Ascending aorta (tissue), 2 donors: Measurements from ENCODE around the gene TRAF3IP3. TPM values are rescaled to one million over a fixed set of nuclear protein-coding genes. Genes with fewer than 3 reads are reported as not detected.

Source experiments
- DNase-seq, 2 donors: peaks; one replicate each; pipeline ENCODE4 v3.0.0-alpha.2; 2019; ENCODE audit warnings: low spot score in 2 of 2
- H3K27ac ChIP-seq, 2 donors: fragments of 200-600 bp; sonication (generic); one replicate each; pipeline ENCODE4 v1.5.1; 2016 to 2017; ENCODE audit warnings: mild to moderate bottlenecking in 1 of 2
- H3K27me3 ChIP-seq: fragments of 200-600 bp; sonication (generic); one replicate; pipeline ENCODE4 v1.5.1; 2017
- H3K36me3 ChIP-seq, 2 donors: fragments of 200-600 bp; sonication (generic); one replicate each; pipeline ENCODE4 v1.5.1; 2016
- H3K4me1 ChIP-seq, 2 donors: fragments of 200-600 bp; sonication (generic); one replicate each; pipeline ENCODE4 v1.5.1; 2016 to 2017; ENCODE audit warnings: mild to moderate bottlenecking in 1 of 2
- H3K4me3 ChIP-seq, 2 donors: fragments of 200-600 bp; sonication (generic); one replicate each; pipeline ENCODE4 v1.5.1; 2016 to 2017; ENCODE audit warnings: mild to moderate bottlenecking in 1 of 2
- H3K9me3 ChIP-seq, 2 donors: fragments of 200-600 bp; sonication (generic); one replicate each; pipeline ENCODE4 v1.5.1; 2016
- CTCF ChIP-seq, 3 experiments: fragments of 200-600 bp in 2 of 3; fragments of 450-650 bp in 1 of 3; sonication (generic) in 2 of 3; IDR thresholded peaks; one replicate each; pipeline ENCODE4 v1.5.1; 2016 to 2019; ENCODE audit warnings: antibody characterized with exemption in 3 of 3, mild to moderate bottlenecking in 1 of 3, moderate library complexity in 1 of 3
- intact Hi-C: fragments of 100-400 bp; cut with DNase I; formaldehyde crosslinking; loops from one replicate; pipeline ENCODE4 v1.15.1; 2023
- total RNA-seq: library from RNA; depleted of rRNA; stranded (reverse); fragments of >200 nt; gene quantifications from one replicate; pipeline ENCODE4 v1.1.0, GENCODE V29; 2016

The TRAF3IP3 gene
- total RNA-seq, 1 donor from 2014 or later, result not detected

- intact Hi-C loops, result no loop called here
- no peak for DNase-seq
- Histone ChIP-seq H3K27me3 (no peaks in the 10 kb centered on the region), H3K36me3 (no peaks in the 10 kb centered on the region), H3K4me1 (peaks cover 0 to 7% of the 10 kb centered on the region in 2 donors), H3K4me3 (no peak overlapping the region), H3K27ac (no peak overlapping the region), H3K9me3 (no peaks in the 10 kb centered on the region)
- TF ChIP-seq CTCF (IDR thresholded peaks at IDR 0.05), result no peak
These were observed 18.7 kb downstream of the TRAF3IP3 start for GRCh38 chr1:209774592-209774991.

DNA sequence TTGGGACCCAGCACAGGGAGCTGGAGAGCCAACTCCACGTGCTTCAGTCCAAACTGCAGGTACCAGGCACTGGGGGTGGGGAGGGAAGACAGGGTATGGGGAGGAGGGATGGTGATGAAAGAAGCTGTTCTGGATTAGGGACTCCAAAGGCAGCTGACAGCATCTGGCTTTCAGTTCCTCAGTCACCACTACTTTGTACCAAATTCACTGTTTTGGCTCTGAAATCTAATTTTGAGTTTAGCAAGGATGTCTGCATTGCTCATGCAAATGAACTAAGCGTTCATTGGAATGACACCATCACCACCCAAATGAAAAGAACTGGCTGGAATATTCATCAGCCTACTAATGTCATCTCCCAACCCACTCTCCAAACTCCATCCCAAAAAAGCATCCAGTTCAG is 19.8 kb downstream of the TRAF3IP3 start:
- H3K27me3 ChIP-seq, result no peaks in the 10 kb centered on the region
- H3K4me3 ChIP-seq, result no peak overlapping the region
- no peak for TF ChIP-seq CTCF (IDR thresholded peaks at IDR 0.05)
- no peaks in the 10 kb centered on the region for H3K36me3 ChIP-seq
- no peak overlapping the region for H3K27ac ChIP-seq
- DNase-seq, result no peak
- intact Hi-C loops, result no loop called here
- H3K4me1 ChIP-seq, result no peaks in the 10 kb centered on the region
- no peaks in the 10 kb centered on the region for H3K9me3 ChIP-seq

GRCh38 chr1:209777587-209777986 is 21.7 kb downstream of the TRAF3IP3 start:
- Histone ChIP-seq H3K27me3 (no peaks in the 10 kb centered on the region), H3K9me3 (no peaks in the 10 kb centered on the region), H3K4me1 (no peaks in the 10 kb centered on the region), H3K36me3 (no peaks in the 10 kb centered on the region), H3K27ac (no peak overlapping the region), H3K4me3 (no peak overlapping the region)
- no peak for DNase-seq
- no peak for TF ChIP-seq CTCF (IDR thresholded peaks at IDR 0.05)
- intact Hi-C loops, result no loop called here

DNA sequence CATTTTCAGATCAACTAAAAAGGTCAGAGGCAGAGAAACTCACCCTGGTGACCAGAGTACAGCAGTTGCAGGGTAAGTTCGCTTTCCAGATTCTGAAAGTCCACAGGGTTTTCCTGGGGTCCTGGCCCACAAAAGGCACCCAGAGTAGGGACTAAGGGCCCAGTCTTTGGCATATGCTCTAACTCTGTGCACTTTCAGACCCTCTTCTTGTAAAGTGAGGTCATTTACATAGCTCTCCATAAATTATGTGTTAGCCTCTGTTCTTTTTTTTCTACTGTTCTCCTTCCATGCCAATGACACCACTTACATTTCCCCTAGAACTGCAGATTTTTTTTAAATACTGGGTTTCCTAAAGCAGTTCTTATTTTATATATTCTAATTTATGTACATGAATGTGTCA is 22.2 kb downstream of the TRAF3IP3 start:
- Histone ChIP-seq H3K27me3 (no peaks in the 10 kb centered on the region), H3K36me3 (no peaks in the 10 kb centered on the region), H3K4me3 (no peak overlapping the region), H3K4me1 (no peaks in the 10 kb centered on the region), H3K27ac (no peak overlapping the region), H3K9me3 (no peaks in the 10 kb centered on the region)
- intact Hi-C loops, result no loop called here
- no peak for TF ChIP-seq CTCF (IDR thresholded peaks at IDR 0.05)
- DNase-seq, result no peak

DNA sequence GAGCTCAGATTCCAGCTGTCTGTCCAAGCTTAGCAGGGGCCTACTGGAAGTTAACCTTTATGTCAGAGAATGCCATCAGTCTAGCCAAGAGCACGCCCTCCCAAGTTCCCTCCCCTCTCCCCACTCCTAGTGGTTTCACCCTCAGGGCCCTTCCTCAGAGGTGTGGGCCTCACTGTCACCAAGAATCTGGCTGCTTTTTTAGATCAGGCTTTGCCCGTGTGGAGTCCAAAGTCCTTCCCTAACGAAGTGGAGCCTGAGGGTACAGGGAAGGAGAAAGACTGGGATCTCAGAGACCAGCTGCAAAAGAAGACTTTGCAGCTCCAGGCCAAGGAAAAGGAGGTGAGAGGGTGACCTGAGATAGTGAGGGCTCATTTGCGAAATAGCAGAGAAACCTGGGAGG is 24.4 kb downstream of the TRAF3IP3 start:
- Histone ChIP-seq H3K27ac (no peak overlapping the region), H3K36me3 (no peaks in the 10 kb centered on the region), H3K27me3 (no peaks in the 10 kb centered on the region), H3K4me1 (peaks cover 0 to 8% of the 10 kb centered on the region in 2 donors), H3K4me3 (no peak overlapping the region), H3K9me3 (no peaks in the 10 kb centered on the region)
- no peak for DNase-seq
- intact Hi-C loops, result no loop called here
- no peak for TF ChIP-seq CTCF (IDR thresholded peaks at IDR 0.05)

GRCh38 chr1:209783386-209783785 is 27.5 kb downstream of the TRAF3IP3 start:
- Histone ChIP-seq H3K4me1 (peaks cover 0 to 12% of the 10 kb centered on the region in 2 donors), H3K9me3 (no peaks in the 10 kb centered on the region), H3K4me3 (peak overlapping the region; percentile 71 to 81), H3K27ac (no peak overlapping the region), H3K27me3 (no peaks in the 10 kb centered on the region), H3K36me3 (no peaks in the 10 kb centered on the region)
- TF ChIP-seq CTCF (IDR thresholded peaks at IDR 0.05), result no peak
- DNase-seq, result no peak
- intact Hi-C loops, result no loop called here
